AG20443 (cell line): Measurements from ENCODE around the gene RSPO4.

Source experiments
- DNase-seq: peaks from one replicate; pipeline ENCODE4 v3.0.0; 2012; ENCODE audit warnings: low spot score, mixed read lengths

Gene RSPO4

DNA sequence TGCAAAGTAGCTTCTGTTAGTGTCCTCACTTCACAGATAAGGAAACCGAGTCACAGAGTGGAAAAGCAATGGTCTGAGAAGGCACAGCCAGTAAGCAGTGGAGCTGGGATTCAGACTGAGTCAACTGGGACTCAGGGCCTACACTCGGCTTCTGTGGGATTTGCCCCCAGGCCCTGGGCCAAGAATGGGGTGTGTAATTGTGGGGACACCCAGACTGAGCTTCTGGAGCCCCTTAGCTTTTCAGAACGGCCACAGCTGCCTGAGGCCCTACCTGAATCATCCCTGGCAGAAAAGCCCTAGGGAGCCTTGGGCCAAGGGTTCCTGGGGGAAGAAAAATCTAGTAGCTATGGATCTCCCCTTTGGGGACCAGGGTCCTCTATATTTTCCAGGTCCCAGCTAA is 92.5 kb downstream of the RSPO4 start:
- DNase-seq: no peak
